Gastrocnemius medialis (tissue), 4 donors: ENCODE results near the gene MAST4. TPM values are rescaled to one million over a fixed set of nuclear protein-coding genes. Genes with fewer than 3 reads are reported as not detected.

Source experiments
- ATAC-seq, 2 donors: fragments of 150-250 bp; one replicate each; pipeline ENCODE4 v1.9.1; 2016
- DNase-seq, 2 donors: peaks; one replicate each; pipeline ENCODE4 v3.0.0-alpha.2; 2019
- H3K27ac ChIP-seq, 4 donors: fragments of 200-600 bp; sonication (generic); 1 replicate in 1 of 4; 2 replicates in 3 of 4; pipeline ENCODE4 v1.5.1; 2016 to 2018; ENCODE audit warnings: mild to moderate bottlenecking in 2 of 4, moderate library complexity in 1 of 4
- H3K27me3 ChIP-seq, 3 donors: fragments of 200-600 bp; sonication (generic) in 2 of 3; 1 replicate in 1 of 3; 2 replicates in 2 of 3; pipeline versions ENCODE4 v1.5.1 to v1.6.0; 2016 to 2019; ENCODE audit warnings: mild to moderate bottlenecking in 1 of 3, moderate library complexity in 1 of 3
- H3K36me3 ChIP-seq, 2 donors: fragments of 200-600 bp; sonication (generic) in 1 of 2; one replicate each; pipeline ENCODE4 v1.5.1; 2017 to 2018
- H3K4me1 ChIP-seq, 2 donors: fragments of 200-600 bp; sonication (generic) in 1 of 2; one replicate each; pipeline ENCODE4 v1.5.1; 2016 to 2017; ENCODE audit warnings: mild to moderate bottlenecking in 2 of 2
- H3K4me3 ChIP-seq, 4 donors: fragments of 200-600 bp; sonication (generic) in 3 of 4; 1 replicate in 1 of 4; 2 replicates in 3 of 4; pipeline ENCODE4 v1.5.1; 2016 to 2019; ENCODE audit warnings: mild to moderate bottlenecking in 2 of 4
- H3K9me3 ChIP-seq, 3 donors: fragments of 200-600 bp; sonication (generic) in 2 of 3; 1 replicate in 1 of 3; 2 replicates in 2 of 3; pipeline ENCODE4 v1.5.1; 2016 to 2019
- CTCF ChIP-seq, 5 experiments: fragments of 450-650 bp in 3 of 5; fragments of 200-600 bp in 2 of 5; sonication (generic) in 2 of 5; IDR thresholded peaks in 4 of 5; conservative IDR thresholded peaks in 1 of 5; 1 replicate in 4 of 5; 2 replicates in 1 of 5; pipeline ENCODE4 v1.5.1; 2016 to 2019; ENCODE audit warnings: antibody characterized with exemption in 5 of 5, mild to moderate bottlenecking in 3 of 5, moderate library complexity in 3 of 5
- POLR2A ChIP-seq, 2 donors: fragments of 450-650 bp; IDR thresholded peaks; one replicate each; pipeline ENCODE4 v1.6.1; 2017; ENCODE audit warnings: antibody characterized with exemption in 2 of 2, mild to moderate bottlenecking in 2 of 2, moderate library complexity in 2 of 2
- in situ Hi-C, 4 donors: fragments of 200-750 bp; cut with MboI; loops; one replicate each; pipeline versions ENCODE4 v1.15.0 to v1.8.0; 2017; ENCODE audit warnings: low sequenced_read_pairs in 4 of 4
- intact Hi-C: fragments of 100-400 bp; cut with DNase I; formaldehyde crosslinking; loops from one replicate; pipeline ENCODE4 v1.15.1; 2023; ENCODE audit warnings: low total_unique reads
- total RNA-seq, 4 donors: library from RNA; depleted of rRNA; stranded (reverse); fragments of >200 nt; gene quantifications; one replicate each; pipeline versions ENCODE4 v1.1.0 to v1.2.3, GENCODE V29; 2016

MAST4 gene
- total RNA-seq, 4 donors from 2014 or later, result 24.1 to 42.0 (median 38.5) TPM

- H3K4me1 ChIP-seq, result no peaks in the 10 kb centered on the region
- H3K9me3 ChIP-seq, result no peaks in the 10 kb centered on the region
- no peak for TF ChIP-seq CTCF (IDR thresholded peaks at IDR 0.05 in 4 of 5, conservative IDR thresholded peaks at IDR 0.05 in 1 of 5)
- no peak for TF ChIP-seq POLR2A (IDR thresholded peaks at IDR 0.05)
- H3K4me3 ChIP-seq, result no peak overlapping the region
- no peaks in the 10 kb centered on the region for H3K27me3 ChIP-seq
- no peak for ATAC-seq
- intact Hi-C loops (no loop called here), in situ Hi-C loops (loop anchor here in 1 of 4 donors (25.0 kb wide), 1 partner anchor 124 kb away; no protein-coding TSS in a partner anchor)
- no peak for DNase-seq
- peaks cover 0 to 44% of the 10 kb centered on the region in 2 donors for H3K36me3 ChIP-seq
- no peak overlapping the region for H3K27ac ChIP-seq
These were observed 515.6 kb downstream of the MAST4 start for GRCh38 chr5:67111779-67112178.

GRCh38 chr5:67115246-67115645 lies 519.1 kb downstream of the MAST4 start:
- no peak for ATAC-seq
- Histone ChIP-seq H3K4me1 (no peaks in the 10 kb centered on the region), H3K9me3 (no peaks in the 10 kb centered on the region), H3K27me3 (no peaks in the 10 kb centered on the region), H3K4me3 (no peak overlapping the region), H3K27ac (no peak overlapping the region), H3K36me3 (peaks cover 0 to 50% of the 10 kb centered on the region in 2 donors)
- intact Hi-C loops (no loop called here), in situ Hi-C loops (loop anchor here in 1 of 4 donors (25.0 kb wide), 1 partner anchor 128 kb away; no protein-coding TSS in a partner anchor)
- no peak for DNase-seq
- TF ChIP-seq POLR2A (IDR thresholded peaks at IDR 0.05) (no peak), CTCF (IDR thresholded peaks at IDR 0.05 in 4 of 5, conservative IDR thresholded peaks at IDR 0.05 in 1 of 5) (no peak)

- no peak overlapping the region for H3K27ac ChIP-seq
- in situ Hi-C loops (loop anchor here in 1 of 4 donors (25.0 kb wide), 1 partner anchor 129 kb away; no protein-coding TSS in a partner anchor), intact Hi-C loops (no loop called here)
- no peak for ATAC-seq
- peaks cover 0 to 47% of the 10 kb centered on the region in 2 donors for H3K36me3 ChIP-seq
- no peaks in the 10 kb centered on the region for H3K4me1 ChIP-seq
- DNase-seq, result no peak
- TF ChIP-seq POLR2A (IDR thresholded peaks at IDR 0.05) (no peak), CTCF (IDR thresholded peaks at IDR 0.05 in 4 of 5, conservative IDR thresholded peaks at IDR 0.05 in 1 of 5) (no peak)
- H3K4me3 ChIP-seq, result no peak overlapping the region
- no peaks in the 10 kb centered on the region for H3K27me3 ChIP-seq
- H3K9me3 ChIP-seq, result no peaks in the 10 kb centered on the region
These were observed 519.6 kb downstream of the MAST4 start for GRCh38 chr5:67115817-67116216.

- Histone ChIP-seq H3K9me3 (no peaks in the 10 kb centered on the region), H3K4me3 (no peak overlapping the region), H3K27me3 (no peaks in the 10 kb centered on the region), H3K27ac (no peak overlapping the region), H3K4me1 (no peaks in the 10 kb centered on the region), H3K36me3 (peaks cover 0 to 45% of the 10 kb centered on the region in 2 donors)
- intact Hi-C loops (no loop called here), in situ Hi-C loops (loop anchor here in 1 of 4 donors (25.0 kb wide), 1 partner anchor 131 kb away; no protein-coding TSS in a partner anchor)
- TF ChIP-seq POLR2A (IDR thresholded peaks at IDR 0.05) (no peak), CTCF (IDR thresholded peaks at IDR 0.05 in 4 of 5, conservative IDR thresholded peaks at IDR 0.05 in 1 of 5) (no peak)
- DNase-seq, result no peak
- no peak for ATAC-seq
These were observed 521.9 kb downstream of the MAST4 start for GRCh38 chr5:67118050-67118620.
